ENCODE data around the gene EML2. TPM values are rescaled to one million over a fixed set of nuclear protein-coding genes. Genes with fewer than 3 reads are reported as not detected.

The EML2 gene
- total RNA-seq, 1 experiment from 2014 or later = 32.7 TPM

DNA sequence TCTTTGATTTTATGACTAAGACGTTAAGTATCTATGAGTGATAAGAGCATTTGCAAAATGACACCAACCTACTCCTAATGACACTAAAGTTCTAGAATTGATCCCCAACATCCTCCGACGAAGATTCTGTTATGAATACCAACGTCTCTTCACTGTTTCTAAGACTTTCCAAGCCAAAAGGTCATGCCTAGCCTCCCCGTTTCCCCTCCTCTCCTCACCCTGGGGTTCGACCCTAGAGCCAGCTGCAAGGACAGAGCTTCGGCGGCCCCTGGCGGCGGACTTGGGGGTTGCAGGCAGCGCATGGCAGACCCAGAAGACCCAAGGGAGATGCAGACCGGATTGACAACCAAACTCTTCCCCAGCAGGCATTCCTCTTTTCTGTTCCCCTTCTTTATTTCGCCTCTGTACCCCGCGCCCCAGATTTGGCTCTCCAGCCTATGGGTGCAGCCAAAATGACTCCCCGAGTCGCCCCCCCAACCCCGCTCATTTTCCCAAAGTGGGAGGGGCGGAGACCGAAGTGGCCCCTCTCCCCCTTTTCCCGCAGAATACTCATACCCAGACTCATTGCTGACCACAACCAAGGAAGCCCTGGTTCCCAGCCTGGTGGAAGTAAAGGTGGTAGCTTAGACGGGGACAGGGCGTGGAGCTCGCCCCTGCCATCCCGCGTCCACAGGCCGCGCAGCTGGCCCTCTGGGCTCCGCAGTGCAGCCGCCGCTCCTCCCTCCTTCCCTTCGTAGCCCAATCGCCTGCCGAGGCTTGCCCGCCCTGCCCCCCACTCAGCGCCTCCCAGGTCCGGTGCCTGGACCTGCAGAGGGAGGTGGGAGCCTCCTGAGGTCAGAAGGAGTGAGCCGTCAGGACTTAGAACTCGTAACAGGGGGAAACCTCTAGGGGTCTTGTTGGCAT lies 4.1 kb upstream of the EML2 start:
- H3K27me3 ChIP-seq (ENCODE audit: control insufficient read depth, insufficient read depth, low read length) = no peaks in the 10 kb centered on the region
- H3K9me3 ChIP-seq (ENCODE audit: control insufficient read depth, insufficient read depth, low read depth, low read length) = no peaks in the 10 kb centered on the region
- peak; percentile 80 for DNase-seq (ENCODE audit: low read depth, low spot score)
- H3K27ac ChIP-seq (ENCODE audit: low read length) = peak overlapping the region; percentile 69
- intact Hi-C loops (cut with micrococcal nuclease; ENCODE audit: unreplicated experiment) (no loop called here), in situ Hi-C loops (cut with HindIII; ENCODE audit: low pct_unique_long_range_greater_than_20kb, low sequenced_read_pairs) (no loop called here)
- BruUV-seq (replicated peaks) = no TSS peak
- ChIA-PET CTCF (interaction anchor here (0.5 to 1.1 kb wide), 7 partner anchors 12 to 204 kb away, joined by 3 to 10 read pairs (median 4); no protein-coding TSS in a partner anchor), POLR2A (interaction anchor here (0.7 kb wide), 1 partner anchor 25 kb away, joined by 6 read pairs; no protein-coding TSS in a partner anchor)
- TF ChIP-seq POLR2AphosphoS5 (IDR thresholded peaks at IDR 0.05; ENCODE audit: low read depth, low read length) (no peak), TCF7L2 (IDR thresholded peaks at IDR 0.05; ENCODE audit: low read depth, low read length) (no peak), SIN3A (IDR thresholded peaks at IDR 0.05; ENCODE audit: borderline replicate concordance, insufficient read depth, low read depth, low read length) (no peak)
- TF ChIP-seq, protein P1, sequence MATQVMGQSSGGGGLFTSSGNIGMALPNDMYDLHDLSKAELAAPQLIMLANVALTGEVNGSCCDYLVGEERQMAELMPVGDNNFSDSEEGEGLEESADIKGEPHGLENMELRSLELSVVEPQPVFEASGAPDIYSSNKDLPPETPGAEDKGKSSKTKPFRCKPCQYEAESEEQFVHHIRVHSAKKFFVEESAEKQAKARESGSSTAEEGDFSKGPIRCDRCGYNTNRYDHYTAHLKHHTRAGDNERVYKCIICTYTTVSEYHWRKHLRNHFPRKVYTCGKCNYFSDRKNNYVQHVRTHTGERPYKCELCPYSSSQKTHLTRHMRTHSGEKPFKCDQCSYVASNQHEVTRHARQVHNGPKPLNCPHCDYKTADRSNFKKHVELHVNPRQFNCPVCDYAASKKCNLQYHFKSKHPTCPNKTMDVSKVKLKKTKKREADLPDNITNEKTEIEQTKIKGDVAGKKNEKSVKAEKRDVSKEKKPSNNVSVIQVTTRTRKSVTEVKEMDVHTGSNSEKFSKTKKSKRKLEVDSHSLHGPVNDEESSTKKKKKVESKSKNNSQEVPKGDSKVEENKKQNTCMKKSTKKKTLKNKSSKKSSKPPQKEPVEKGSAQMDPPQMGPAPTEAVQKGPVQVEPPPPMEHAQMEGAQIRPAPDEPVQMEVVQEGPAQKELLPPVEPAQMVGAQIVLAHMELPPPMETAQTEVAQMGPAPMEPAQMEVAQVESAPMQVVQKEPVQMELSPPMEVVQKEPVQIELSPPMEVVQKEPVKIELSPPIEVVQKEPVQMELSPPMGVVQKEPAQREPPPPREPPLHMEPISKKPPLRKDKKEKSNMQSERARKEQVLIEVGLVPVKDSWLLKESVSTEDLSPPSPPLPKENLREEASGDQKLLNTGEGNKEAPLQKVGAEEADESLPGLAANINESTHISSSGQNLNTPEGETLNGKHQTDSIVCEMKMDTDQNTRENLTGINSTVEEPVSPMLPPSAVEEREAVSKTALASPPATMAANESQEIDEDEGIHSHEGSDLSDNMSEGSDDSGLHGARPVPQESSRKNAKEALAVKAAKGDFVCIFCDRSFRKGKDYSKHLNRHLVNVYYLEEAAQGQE (IDR thresholded peaks at IDR 0.05; ENCODE audit: insufficient read depth in 1 of 2, low read depth in 2 of 2, low read length in 1 of 2) = no peak; a peak in 1 of 4 replicates
- TF ChIP-seq, protein P2, sequence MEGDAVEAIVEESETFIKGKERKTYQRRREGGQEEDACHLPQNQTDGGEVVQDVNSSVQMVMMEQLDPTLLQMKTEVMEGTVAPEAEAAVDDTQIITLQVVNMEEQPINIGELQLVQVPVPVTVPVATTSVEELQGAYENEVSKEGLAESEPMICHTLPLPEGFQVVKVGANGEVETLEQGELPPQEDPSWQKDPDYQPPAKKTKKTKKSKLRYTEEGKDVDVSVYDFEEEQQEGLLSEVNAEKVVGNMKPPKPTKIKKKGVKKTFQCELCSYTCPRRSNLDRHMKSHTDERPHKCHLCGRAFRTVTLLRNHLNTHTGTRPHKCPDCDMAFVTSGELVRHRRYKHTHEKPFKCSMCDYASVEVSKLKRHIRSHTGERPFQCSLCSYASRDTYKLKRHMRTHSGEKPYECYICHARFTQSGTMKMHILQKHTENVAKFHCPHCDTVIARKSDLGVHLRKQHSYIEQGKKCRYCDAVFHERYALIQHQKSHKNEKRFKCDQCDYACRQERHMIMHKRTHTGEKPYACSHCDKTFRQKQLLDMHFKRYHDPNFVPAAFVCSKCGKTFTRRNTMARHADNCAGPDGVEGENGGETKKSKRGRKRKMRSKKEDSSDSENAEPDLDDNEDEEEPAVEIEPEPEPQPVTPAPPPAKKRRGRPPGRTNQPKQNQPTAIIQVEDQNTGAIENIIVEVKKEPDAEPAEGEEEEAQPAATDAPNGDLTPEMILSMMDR (IDR thresholded peaks at IDR 0.05) = peak; percentile 95
- H3K36me3 ChIP-seq (ENCODE audit: control insufficient read depth, insufficient read depth, low read length) = no peaks in the 10 kb centered on the region
- H3K4me3 ChIP-seq (ENCODE audit: low read depth in 2 of 2, low read length in 2 of 2) = peak overlapping the region; percentile 52 to 69
- H3K4me1 ChIP-seq (ENCODE audit: control insufficient read depth, insufficient read depth, low read length) = peaks cover 13% of the 10 kb centered on the region; the same call in 1 of the 2 replicates
- peak; percentile 58 for ATAC-seq

DNA sequence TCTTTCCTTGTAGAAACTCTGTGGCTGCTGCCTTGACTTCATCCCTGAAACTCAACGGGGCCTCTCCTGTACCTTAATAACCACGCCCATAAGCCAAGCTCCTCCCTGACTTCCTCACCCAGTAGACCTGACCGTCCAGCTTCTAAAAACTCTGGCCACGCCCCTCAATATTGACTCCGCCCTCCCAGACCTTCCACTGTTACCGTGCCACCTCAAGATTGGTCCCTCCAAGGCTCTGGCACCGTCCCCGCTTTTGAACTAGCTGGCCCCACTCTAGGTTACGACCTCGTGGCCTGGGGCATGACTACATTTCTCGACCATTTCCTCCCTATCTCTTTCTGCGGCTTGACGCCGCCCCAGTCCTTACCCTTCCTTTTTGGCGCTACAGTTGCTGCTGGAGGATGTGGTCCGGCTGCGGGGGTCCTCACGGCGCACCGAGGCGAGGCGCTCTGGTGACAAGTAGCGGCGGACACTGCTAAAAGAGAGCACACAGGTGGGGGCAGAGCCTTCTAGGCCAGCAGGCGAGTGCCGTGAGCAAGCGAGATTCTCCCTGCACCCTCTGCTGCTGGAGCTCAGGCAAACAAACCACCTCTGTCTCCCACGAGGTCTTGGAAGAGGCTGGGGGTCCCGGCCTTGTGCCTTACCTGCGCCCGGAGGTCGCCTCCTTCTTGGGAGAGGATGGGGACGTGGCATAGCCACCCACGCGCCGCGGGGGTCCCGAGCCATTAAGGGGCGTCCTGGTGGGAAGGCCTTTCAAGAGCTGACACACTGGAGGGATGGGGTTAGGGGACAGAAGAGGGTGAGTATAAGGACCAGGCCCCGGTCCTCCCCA lies 2.3 kb upstream of the EML2 start:
- Histone ChIP-seq H3K27me3 (ENCODE audit: control insufficient read depth, insufficient read depth, low read length) (no peaks in the 10 kb centered on the region), H3K4me1 (ENCODE audit: control insufficient read depth, insufficient read depth, low read length) (peaks cover 14% of the 10 kb centered on the region; the same call in 1 of the 2 replicates), H3K4me3 (ENCODE audit: low read depth in 2 of 2, low read length in 2 of 2) (peak overlapping the region; percentile 52 to 69), H3K36me3 (ENCODE audit: control insufficient read depth, insufficient read depth, low read length) (no peaks in the 10 kb centered on the region), H3K27ac (ENCODE audit: low read length) (peak overlapping the region; percentile 77), H3K9me3 (ENCODE audit: control insufficient read depth, insufficient read depth, low read depth, low read length) (no peaks in the 10 kb centered on the region)
- BruUV-seq (replicated peaks) = no TSS peak
- CTCF ChIA-PET = interaction anchor here (0.8 to 1.9 kb wide), 11 partner anchors 25 to 163 kb away, joined by 3 to 8 read pairs (median 3); no protein-coding TSS in a partner anchor
- in situ Hi-C loops (cut with HindIII; ENCODE audit: low pct_unique_long_range_greater_than_20kb, low sequenced_read_pairs) (no loop called here), intact Hi-C loops (cut with micrococcal nuclease; ENCODE audit: unreplicated experiment) (no loop called here)
- ATAC-seq (peak; percentile 59), DNase-seq (ENCODE audit: low read depth, low spot score) (peak; percentile 91)
- POLR2A ChIA-PET = interaction anchor here (0.6 kb wide), 1 partner anchor 129 kb away, joined by 6 read pairs; no protein-coding TSS in a partner anchor
- 0 out of 2 replicates have a peak, but pooled peaks have one; percentile 42 for TF ChIP-seq TCF7L2 (IDR thresholded peaks at IDR 0.05; ENCODE audit: low read depth, low read length)
- no peak for TF ChIP-seq POLR2AphosphoS5 (IDR thresholded peaks at IDR 0.05; ENCODE audit: low read depth, low read length)

Measured in Panc1 (cell line).